ENCODE measurements around the gene THYN1.

DNA sequence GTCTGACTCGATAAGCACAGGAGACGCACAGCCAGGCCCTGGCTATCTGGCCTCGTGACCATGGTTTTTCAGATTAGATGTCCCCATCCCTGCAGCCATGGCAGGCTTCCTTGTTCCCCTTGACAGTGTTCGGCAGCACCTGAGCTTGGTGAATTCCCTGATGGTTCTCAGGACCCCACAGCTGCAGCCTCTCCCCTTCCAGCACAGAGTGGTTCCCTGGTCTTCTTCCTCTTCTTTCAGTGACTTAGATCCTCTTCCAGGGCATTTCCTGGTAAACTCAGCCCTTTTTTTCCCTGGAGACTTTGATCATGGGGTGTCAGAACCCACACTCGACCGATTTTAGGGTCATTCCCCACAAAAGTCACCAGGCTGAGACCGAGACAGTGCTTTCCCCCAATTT, 37.5 kb upstream of the THYN1 start:
- TF ChIP-seq, protein P1, sequence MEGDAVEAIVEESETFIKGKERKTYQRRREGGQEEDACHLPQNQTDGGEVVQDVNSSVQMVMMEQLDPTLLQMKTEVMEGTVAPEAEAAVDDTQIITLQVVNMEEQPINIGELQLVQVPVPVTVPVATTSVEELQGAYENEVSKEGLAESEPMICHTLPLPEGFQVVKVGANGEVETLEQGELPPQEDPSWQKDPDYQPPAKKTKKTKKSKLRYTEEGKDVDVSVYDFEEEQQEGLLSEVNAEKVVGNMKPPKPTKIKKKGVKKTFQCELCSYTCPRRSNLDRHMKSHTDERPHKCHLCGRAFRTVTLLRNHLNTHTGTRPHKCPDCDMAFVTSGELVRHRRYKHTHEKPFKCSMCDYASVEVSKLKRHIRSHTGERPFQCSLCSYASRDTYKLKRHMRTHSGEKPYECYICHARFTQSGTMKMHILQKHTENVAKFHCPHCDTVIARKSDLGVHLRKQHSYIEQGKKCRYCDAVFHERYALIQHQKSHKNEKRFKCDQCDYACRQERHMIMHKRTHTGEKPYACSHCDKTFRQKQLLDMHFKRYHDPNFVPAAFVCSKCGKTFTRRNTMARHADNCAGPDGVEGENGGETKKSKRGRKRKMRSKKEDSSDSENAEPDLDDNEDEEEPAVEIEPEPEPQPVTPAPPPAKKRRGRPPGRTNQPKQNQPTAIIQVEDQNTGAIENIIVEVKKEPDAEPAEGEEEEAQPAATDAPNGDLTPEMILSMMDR (IDR thresholded peaks at IDR 0.05 in 4 of 5, conservative IDR thresholded peaks at IDR 0.05 in 1 of 5) = no peak
- TF ChIP-seq POLR2A (IDR thresholded peaks at IDR 0.05) = no peak

Data from gastrocnemius medialis (tissue), 4 donors.